ENCODE results near the gene MTX1.
"Not testable (repeated sequence)": the region's sequence is repeated elsewhere in the genome, so short reads cannot be mapped to it uniquely, and the experiment has no call there.

The MTX1 gene

GRCh38 chr1:155220211-155220965, 11.9 kb downstream of the MTX1 start:
- no CpG with 5 or more reads among the region's 10 CpGs for WGBS (ENCODE audit: extremely low coverage, insufficient coverage, insufficient read length)

GRCh38 chr1:155223047-155223446, 14.6 kb downstream of the MTX1 start:
- Histone ChIP-seq H2AFZ (ENCODE audit: insufficient read depth, low read length, poor library complexity) (no peak overlapping the region), H4K8ac (ENCODE audit: low read depth, low read length) (no peak overlapping the region), H3K18ac (ENCODE audit: low read length) (no peak overlapping the region), H3K79me1 (ENCODE audit: low read length) (peaks cover 30% of the 10 kb centered on the region), H3K4me2 (ENCODE audit: low read length) (no peak overlapping the region), H3K27me3 (ENCODE audit: insufficient read depth, low read length) (no peaks in the 10 kb centered on the region), H3K9ac (ENCODE audit: low read length) (no peak overlapping the region), H2BK5ac (ENCODE audit: low read depth, low read length, poor library complexity) (no peak overlapping the region), H3K79me2 (ENCODE audit: control insufficient read depth, insufficient read depth, low read length, poor library complexity) (peaks cover 9% of the 10 kb centered on the region), H3K4me3 (ENCODE audit: low read depth, low read length) (no peak overlapping the region), H3K23ac (ENCODE audit: low read length) (no peak overlapping the region), H2BK120ac (ENCODE audit: insufficient read depth, low read length, poor library complexity) (no peak overlapping the region), H3K36me3 (ENCODE audit: control insufficient read depth in 1 of 2, insufficient read depth in 2 of 2, low read length in 2 of 2) (no peaks in the 10 kb centered on the region), H4K91ac (ENCODE audit: low read depth, low read length) (no peak overlapping the region), H2BK12ac (ENCODE audit: low read length) (peak overlapping the region; percentile 72), H4K12ac (ENCODE audit: low read depth, low read length) (no peak overlapping the region), H3K4ac (ENCODE audit: low read depth, low read length) (no peak overlapping the region), H3K4me1 (ENCODE audit: control insufficient read depth in 1 of 2, insufficient read depth in 2 of 2, low read length in 2 of 2) (peaks cover 18 to 25% of the 10 kb centered on the region in 2 experiments), H3K14ac (ENCODE audit: low read length) (no peak overlapping the region), H3K27ac (ENCODE audit: low read depth, low read length) (no peak overlapping the region), H3K9me3 (ENCODE audit: insufficient read depth, low read depth, low read length) (no peaks in the 10 kb centered on the region), H2AK5ac (ENCODE audit: low read length) (no peak overlapping the region)
- no peak for DNase-seq
- no CpG with 5 or more reads among the region's 7 CpGs for WGBS (ENCODE audit: extremely low coverage, insufficient coverage, insufficient read length)

More at GRCh38 chr1:155220211-155220965, 11.9 kb downstream of the MTX1 start:
- not testable (repeated sequence) for H3K14ac ChIP-seq (ENCODE audit: low read length); H3K9ac ChIP-seq (ENCODE audit: low read length); H3K79me2 ChIP-seq (ENCODE audit: control insufficient read depth, insufficient read depth, low read length, poor library complexity); H2BK5ac ChIP-seq (ENCODE audit: low read depth, low read length, poor library complexity); H3K4ac ChIP-seq (ENCODE audit: low read depth, low read length); H3K23ac ChIP-seq (ENCODE audit: low read length); H3K4me2 ChIP-seq (ENCODE audit: low read length); H3K9me3 ChIP-seq (ENCODE audit: insufficient read depth, low read depth, low read length); H2AFZ ChIP-seq (ENCODE audit: insufficient read depth, low read length, poor library complexity); H2AK5ac ChIP-seq (ENCODE audit: low read length); H3K18ac ChIP-seq (ENCODE audit: low read length); H4K8ac ChIP-seq (ENCODE audit: low read depth, low read length); H3K27me3 ChIP-seq (ENCODE audit: insufficient read depth, low read length); H3K36me3 ChIP-seq (ENCODE audit: control insufficient read depth in 1 of 2, insufficient read depth in 2 of 2, low read length in 2 of 2); H3K4me3 ChIP-seq (ENCODE audit: low read depth, low read length); H2BK120ac ChIP-seq (ENCODE audit: insufficient read depth, low read length, poor library complexity); H4K12ac ChIP-seq (ENCODE audit: low read depth, low read length)
- H3K4me1 ChIP-seq (ENCODE audit: control insufficient read depth in 1 of 2, insufficient read depth in 2 of 2, low read length in 2 of 2), result peaks cover 11 to 14% of the 10 kb centered on the region in 2 experiments
- peaks cover 13% of the 10 kb centered on the region for H3K79me1 ChIP-seq (ENCODE audit: low read length)
- H3K27ac ChIP-seq (ENCODE audit: low read depth, low read length), result peak overlapping the region; percentile 24
- peak overlapping the region; percentile 17 for H4K91ac ChIP-seq (ENCODE audit: low read depth, low read length)
- DNase-seq, result peak in 1 of 2 donors; percentile 22
- H2BK12ac ChIP-seq (ENCODE audit: low read length), result peak overlapping the region; percentile 63

GRCh38 chr1:155225404-155225759, 16.9 kb downstream of the MTX1 start:
- Histone ChIP-seq H2BK5ac (ENCODE audit: low read depth, low read length, poor library complexity) (peak overlapping the region; percentile 84), H2BK120ac (ENCODE audit: insufficient read depth, low read length, poor library complexity) (peak overlapping the region; percentile 93), H3K79me1 (ENCODE audit: low read length) (peaks cover 30% of the 10 kb centered on the region), H2AFZ (ENCODE audit: insufficient read depth, low read length, poor library complexity) (peak overlapping the region; percentile 21), H2BK12ac (ENCODE audit: low read length) (peak overlapping the region; percentile 94), H3K4ac (ENCODE audit: low read depth, low read length) (peak overlapping the region; percentile 56), H3K4me1 (ENCODE audit: control insufficient read depth in 1 of 2, insufficient read depth in 2 of 2, low read length in 2 of 2) (peaks cover 15 to 24% of the 10 kb centered on the region in 2 experiments), H3K18ac (ENCODE audit: low read length) (peak overlapping the region; percentile 82), H4K91ac (ENCODE audit: low read depth, low read length) (peak overlapping the region; percentile 89), H3K14ac (ENCODE audit: low read length) (peak overlapping the region; percentile 91), H4K12ac (ENCODE audit: low read depth, low read length) (peak overlapping the region; percentile 71), H2AK5ac (ENCODE audit: low read length) (peak overlapping the region; percentile 96), H3K27ac (ENCODE audit: low read depth, low read length) (peak overlapping the region; percentile 94), H4K8ac (ENCODE audit: low read depth, low read length) (peak overlapping the region; percentile 87)
- not testable (repeated sequence) for H3K23ac ChIP-seq (ENCODE audit: low read length); H3K4me2 ChIP-seq (ENCODE audit: low read length); H3K36me3 ChIP-seq (ENCODE audit: control insufficient read depth in 1 of 2, insufficient read depth in 2 of 2, low read length in 2 of 2); H3K79me2 ChIP-seq (ENCODE audit: control insufficient read depth, insufficient read depth, low read length, poor library complexity); H3K27me3 ChIP-seq (ENCODE audit: insufficient read depth, low read length); H3K4me3 ChIP-seq (ENCODE audit: low read depth, low read length); DNase-seq; H3K9me3 ChIP-seq (ENCODE audit: insufficient read depth, low read depth, low read length); H3K9ac ChIP-seq (ENCODE audit: low read length)
- WGBS (ENCODE audit: extremely low coverage, insufficient coverage, insufficient read length), result no CpG with 5 or more reads among the region's 8 CpGs

- H2BK120ac ChIP-seq (ENCODE audit: insufficient read depth, low read length, poor library complexity), result peak overlapping the region; percentile 93
- no CpG with 5 or more reads among the region's 7 CpGs for WGBS (ENCODE audit: extremely low coverage, insufficient coverage, insufficient read length)
- H3K27ac ChIP-seq (ENCODE audit: low read depth, low read length), result peak overlapping the region; percentile 94
- no peaks in the 10 kb centered on the region for H3K9me3 ChIP-seq (ENCODE audit: insufficient read depth, low read depth, low read length)
- H3K23ac ChIP-seq (ENCODE audit: low read length), result no peak overlapping the region
- peak overlapping the region; percentile 66 for H4K8ac ChIP-seq (ENCODE audit: low read depth, low read length)
- peak overlapping the region; percentile 94 for H2BK12ac ChIP-seq (ENCODE audit: low read length)
- H4K91ac ChIP-seq (ENCODE audit: low read depth, low read length), result peak overlapping the region; percentile 89
- no peak overlapping the region for H2AK5ac ChIP-seq (ENCODE audit: low read length)
- H3K79me2 ChIP-seq (ENCODE audit: control insufficient read depth, insufficient read depth, low read length, poor library complexity), result peaks cover 9% of the 10 kb centered on the region
- peak; percentile 77 to 79 for DNase-seq
- H3K27me3 ChIP-seq (ENCODE audit: insufficient read depth, low read length), result no peaks in the 10 kb centered on the region
- peaks cover 28% of the 10 kb centered on the region for H3K79me1 ChIP-seq (ENCODE audit: low read length)
- H4K12ac ChIP-seq (ENCODE audit: low read depth, low read length), result peak overlapping the region; percentile 61
- peak overlapping the region; percentile 50 for H3K4ac ChIP-seq (ENCODE audit: low read depth, low read length)
- H3K4me3 ChIP-seq (ENCODE audit: low read depth, low read length), result peak overlapping the region; percentile 87
- peak overlapping the region; percentile 60 for H3K18ac ChIP-seq (ENCODE audit: low read length)
- peak overlapping the region; percentile 84 for H2BK5ac ChIP-seq (ENCODE audit: low read depth, low read length, poor library complexity)
- peak overlapping the region; percentile 96 for H3K9ac ChIP-seq (ENCODE audit: low read length)
- no peaks in the 10 kb centered on the region for H3K36me3 ChIP-seq (ENCODE audit: control insufficient read depth in 1 of 2, insufficient read depth in 2 of 2, low read length in 2 of 2)
- peak overlapping the region; percentile 26 for H2AFZ ChIP-seq (ENCODE audit: insufficient read depth, low read length, poor library complexity)
- peak overlapping the region; percentile 72 for H3K14ac ChIP-seq (ENCODE audit: low read length)
- H3K4me1 ChIP-seq (ENCODE audit: control insufficient read depth in 1 of 2, insufficient read depth in 2 of 2, low read length in 2 of 2), result peaks cover 13 to 22% of the 10 kb centered on the region in 2 experiments
- H3K4me2 ChIP-seq (ENCODE audit: low read length), result peak overlapping the region; percentile 96
Observed at GRCh38 chr1:155226188-155226909, 17.9 kb downstream of the MTX1 start.
